NCI-H1105 treated with DMSO at 0.1 percent for 48 hours (cell line): ENCODE measurements around the gene DGKB.

Source experiments
- DNase-seq: peaks from one replicate; lab custom pipeline; 2025; lab: John Stamatoyannopoulos, UW

The DGKB gene

GRCh38 chr7:14385074-14385473, 517.5 kb downstream of the DGKB start:
- no peak for DNase-seq

- peak; percentile 30 for DNase-seq
These were observed 520.6 kb downstream of the DGKB start for GRCh38 chr7:14381936-14382335.

GRCh38 chr7:14381306-14381705, 521.2 kb downstream of the DGKB start:
- DNase-seq: no peak

- DNase-seq: no peak
These were observed 521.7 kb downstream of the DGKB start for GRCh38 chr7:14380881-14381280.

GRCh38 chr7:14377646-14378266, 524.8 kb downstream of the DGKB start:
- no peak for DNase-seq

GRCh38 chr7:14376711-14377110, 525.8 kb downstream of the DGKB start:
- no peak for DNase-seq

GRCh38 chr7:14375998-14376397, 526.6 kb downstream of the DGKB start:
- DNase-seq: no peak

- DNase-seq: no peak
These were observed 528.2 kb downstream of the DGKB start for GRCh38 chr7:14374336-14374735.

- no peak for DNase-seq
These were observed 534.3 kb downstream of the DGKB start for GRCh38 chr7:14368285-14368684.

GRCh38 chr7:14351167-14351566, 551.4 kb downstream of the DGKB start:
- no peak for DNase-seq

- DNase-seq: peak; percentile 19
These were observed 561.3 kb downstream of the DGKB start for GRCh38 chr7:14341200-14341775.

GRCh38 chr7:14340393-14341074, 562.0 kb downstream of the DGKB start:
- peak; percentile 15 for DNase-seq

- DNase-seq: no peak
These were observed 562.7 kb downstream of the DGKB start for GRCh38 chr7:14339861-14340260.

GRCh38 chr7:14336256-14336655, 566.3 kb downstream of the DGKB start:
- no peak for DNase-seq

- DNase-seq: no peak
These were observed 570.4 kb downstream of the DGKB start for GRCh38 chr7:14332155-14332554.

- peak; percentile 23 for DNase-seq
These were observed 577.8 kb downstream of the DGKB start for GRCh38 chr7:14324767-14325166.

- no peak for DNase-seq
These were observed 579.8 kb downstream of the DGKB start for GRCh38 chr7:14322724-14323123.

- peak; percentile 93 for DNase-seq
These were observed 580.6 kb downstream of the DGKB start for GRCh38 chr7:14321947-14322346.

GRCh38 chr7:14309432-14309831, 593.1 kb downstream of the DGKB start:
- no peak for DNase-seq

GRCh38 chr7:14305233-14305866, 597.2 kb downstream of the DGKB start:
- DNase-seq: no peak

- DNase-seq: no peak
These were observed 599.0 kb downstream of the DGKB start for GRCh38 chr7:14303536-14303935.

- no peak for DNase-seq
These were observed 607.9 kb downstream of the DGKB start for GRCh38 chr7:14294637-14295036.

- no peak for DNase-seq
These were observed 609.1 kb downstream of the DGKB start for GRCh38 chr7:14293434-14293833.
